Breast epithelium (tissue), 3 donors: Measurements from ENCODE around the gene TMEM25.

Experiments
- CTCF ChIP-seq, 3 donors: fragments of 450-650 bp; IDR thresholded peaks; one replicate each; pipeline ENCODE4 v1.5.1; 2016 to 2017; ENCODE audit warnings: antibody characterized with exemption in 3 of 3, mild to moderate bottlenecking in 3 of 3, moderate library complexity in 3 of 3
- POLR2A ChIP-seq: fragments of 450-650 bp; IDR thresholded peaks from one replicate; pipeline ENCODE4 v1.6.1; 2016; ENCODE audit warnings: antibody characterized with exemption, mild to moderate bottlenecking, moderate library complexity
- POLR2AphosphoS5 ChIP-seq, 3 donors: sonication (generic); formaldehyde crosslinking; IDR thresholded peaks; one replicate each; pipeline ENCODE4 v1.6.1; 2017; ENCODE audit warnings: antibody characterized with exemption in 3 of 3

GRCh38 chr11:118544010-118544646 lies 13.1 kb downstream of the TMEM25 start:
- TF ChIP-seq POLR2A: no peak
- no peak for TF ChIP-seq CTCF (IDR thresholded peaks at IDR 0.05)
- no peak for TF ChIP-seq POLR2AphosphoS5 (IDR thresholded peaks at IDR 0.05)
